PFSK-1 (cell line): ENCODE data around the gene ACTL6B.

ENCODE experiments used
- POLR2AphosphoS5 ChIP-seq: IDR thresholded peaks from 2 replicates; pipeline ENCODE4 v1.6.1; 2012; ENCODE audit warnings: low read depth, mild to moderate bottlenecking, control low read depth, low read length, moderate library complexity
- REST ChIP-seq, 2 experiments: IDR thresholded peaks; 2 replicates each; pipeline versions ENCODE4 v1.6.1 to v1.8.0; 2011 to 2012; ENCODE audit warnings: low read depth in 2 of 2, low read length in 2 of 2, control low read depth in 1 of 2, inconsistent platforms in 1 of 2, mild to moderate bottlenecking in 1 of 2, moderate library complexity in 1 of 2; ENCODE audit not compliant: insufficient read depth in 1 of 2
- TAF1 ChIP-seq: IDR thresholded peaks from 2 replicates; pipeline ENCODE4 v1.6.1; 2012; ENCODE audit warnings: low read length, control low read depth, borderline replicate concordance; ENCODE audit not compliant: insufficient read depth

DNA sequence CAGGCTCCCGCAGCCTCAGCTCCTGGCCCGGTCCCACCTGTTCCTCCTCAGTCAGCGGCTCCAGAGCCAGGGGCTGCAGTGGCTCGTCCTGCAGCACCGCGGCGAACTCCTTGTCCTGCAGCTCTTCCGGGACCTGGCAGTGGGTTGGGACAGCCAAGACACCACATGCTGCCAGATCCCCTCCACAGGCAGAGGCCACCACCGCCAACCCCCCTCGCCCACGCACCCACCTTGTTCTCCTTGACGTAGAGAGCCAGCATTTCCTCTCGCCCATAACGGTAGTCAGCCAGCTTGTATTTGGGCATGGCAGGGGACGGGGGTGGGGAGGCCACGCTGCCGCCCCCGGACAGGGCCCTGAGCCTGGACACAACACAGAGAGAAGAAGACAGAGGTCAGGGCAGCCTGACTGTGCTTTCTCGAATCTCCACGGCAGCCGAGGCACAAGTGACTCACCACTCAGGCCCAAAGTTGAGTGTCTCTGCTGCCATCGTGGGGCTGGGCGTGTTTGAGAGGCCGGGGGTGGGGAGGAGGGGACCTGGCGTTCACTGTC is 31.6 kb upstream of the ACTL6B start:
- TF ChIP-seq POLR2AphosphoS5: no peak
- TF ChIP-seq REST (IDR thresholded peaks at IDR 0.05; ENCODE audit: insufficient read depth in 1 of 2, low read depth in 2 of 2, low read length in 2 of 2): no peak
- no peak for TF ChIP-seq TAF1
